Cerebellar cortex (tissue), 1 donor: ENCODE measurements around the gene CFAP161.
"Not testable (repeated sequence)": the region's sequence is repeated elsewhere in the genome, so short reads cannot be mapped to it uniquely, and the experiment has no call there.

Experiments used
- DNase-seq: peaks from one replicate; pipeline ENCODE4 v3.0.0-alpha.2; 2015; ENCODE audit warnings: low spot score

Gene CFAP161

GRCh38 chr15:81157939-81158223 lies 23.8 kb downstream of the CFAP161 start:
- no peak for DNase-seq

DNA sequence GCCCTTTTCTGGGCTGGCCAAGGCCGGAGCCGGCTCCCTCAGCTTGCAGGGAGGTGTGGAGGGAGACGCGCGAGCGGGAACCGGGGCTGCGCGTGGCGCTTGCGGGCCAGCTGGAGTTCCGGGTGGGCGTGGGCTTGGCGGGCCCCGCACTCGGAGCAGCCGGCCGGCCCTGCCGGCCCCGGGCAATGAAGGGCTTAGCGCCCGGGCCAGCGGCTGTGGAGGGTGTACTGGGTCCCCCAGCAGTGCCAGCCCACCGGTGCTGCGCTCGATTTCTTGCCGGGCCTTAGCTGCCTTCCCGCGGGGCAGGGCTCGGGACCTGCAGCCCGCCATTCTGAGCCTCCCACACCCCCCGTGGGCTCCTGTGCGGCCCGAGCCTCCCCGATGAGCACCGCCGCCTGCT lies 24.5 kb downstream of the CFAP161 start:
- DNase-seq, result not testable (repeated sequence)

DNA sequence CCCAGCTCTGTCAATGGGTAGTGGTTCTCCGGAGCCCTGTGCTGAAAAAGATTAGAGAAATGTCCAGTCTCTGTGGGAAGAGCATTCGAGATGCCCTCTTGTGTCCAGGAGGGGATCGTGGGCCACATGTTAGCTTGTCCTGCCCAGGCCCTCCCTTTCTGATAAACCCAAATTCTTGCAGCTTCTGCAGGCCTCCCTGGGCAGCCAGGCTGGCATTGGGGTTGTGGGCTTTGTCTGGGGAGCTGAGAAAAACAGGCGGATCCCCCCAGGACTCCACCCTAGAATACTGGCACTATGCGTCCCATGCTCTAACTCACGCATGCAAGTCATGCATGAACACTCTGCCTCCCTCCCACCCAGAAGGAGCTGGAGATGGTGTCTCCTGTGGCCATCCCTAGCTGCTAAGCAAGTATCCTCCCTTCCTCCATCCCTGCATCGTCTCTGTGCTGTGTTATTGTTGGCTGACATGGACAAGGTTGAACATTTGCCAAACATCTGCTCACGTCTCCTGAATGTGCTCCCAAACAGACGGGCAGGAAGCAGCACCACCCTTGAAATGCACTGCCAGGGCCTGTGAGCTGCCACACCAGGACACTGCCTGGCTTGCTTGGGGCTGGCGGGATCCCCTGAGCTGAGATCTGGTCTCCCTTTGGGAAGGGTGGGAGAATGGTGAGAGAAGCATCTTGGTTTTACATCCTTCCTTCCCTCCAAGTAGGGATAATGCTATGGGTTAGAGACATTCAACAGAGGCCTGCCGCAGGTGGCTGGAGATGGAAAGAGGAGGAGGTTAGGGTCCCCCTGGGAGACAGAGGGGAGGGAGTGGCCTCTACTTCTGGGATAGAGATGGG lies 26.5 kb downstream of the CFAP161 start:
- no peak for DNase-seq

- no peak for DNase-seq
Measured at GRCh38 chr15:81161160-81161673, 27.1 kb downstream of the CFAP161 start.

GRCh38 chr15:81161851-81162250 lies 27.8 kb downstream of the CFAP161 start:
- DNase-seq, result no peak

DNA sequence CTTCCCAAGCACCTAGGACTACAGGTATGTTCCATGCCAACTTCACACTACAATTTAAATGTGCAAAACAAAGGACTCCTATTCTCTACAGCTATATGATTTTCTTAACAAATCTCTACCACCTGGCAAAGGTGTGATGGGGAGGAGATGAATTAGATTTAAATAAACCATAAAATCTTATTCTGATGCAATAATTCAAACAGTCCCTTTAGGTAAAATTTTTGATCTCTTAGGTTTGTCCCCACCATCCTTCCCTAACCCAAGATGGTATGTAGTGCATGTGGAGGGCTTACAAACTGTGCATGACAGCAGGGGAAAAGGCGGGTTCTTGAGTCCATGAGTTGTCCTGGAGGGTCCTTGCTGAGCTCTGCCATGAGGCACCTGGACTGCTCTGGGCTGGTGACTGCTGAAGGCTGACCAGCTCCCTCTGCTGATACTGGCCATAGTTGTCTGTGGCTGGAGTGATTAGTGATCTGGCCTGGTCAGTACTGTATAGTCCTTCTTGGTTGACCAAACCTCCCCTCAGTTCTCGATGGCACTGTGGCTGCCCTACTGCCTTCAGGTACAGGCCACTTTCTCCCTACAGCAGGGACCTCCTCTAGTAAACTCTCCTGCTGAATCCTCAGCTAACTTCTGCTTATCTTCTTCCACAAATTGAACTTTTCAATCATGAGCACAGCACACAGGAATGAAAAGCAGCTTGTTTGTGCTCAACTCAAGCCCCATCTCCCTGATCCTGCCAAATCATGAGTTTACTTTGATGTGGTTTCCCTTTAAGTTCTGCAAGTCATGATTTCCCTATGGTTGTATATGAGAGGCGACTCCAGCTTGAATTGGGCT lies 30.1 kb downstream of the CFAP161 start:
- peak; percentile 23 for DNase-seq

DNA sequence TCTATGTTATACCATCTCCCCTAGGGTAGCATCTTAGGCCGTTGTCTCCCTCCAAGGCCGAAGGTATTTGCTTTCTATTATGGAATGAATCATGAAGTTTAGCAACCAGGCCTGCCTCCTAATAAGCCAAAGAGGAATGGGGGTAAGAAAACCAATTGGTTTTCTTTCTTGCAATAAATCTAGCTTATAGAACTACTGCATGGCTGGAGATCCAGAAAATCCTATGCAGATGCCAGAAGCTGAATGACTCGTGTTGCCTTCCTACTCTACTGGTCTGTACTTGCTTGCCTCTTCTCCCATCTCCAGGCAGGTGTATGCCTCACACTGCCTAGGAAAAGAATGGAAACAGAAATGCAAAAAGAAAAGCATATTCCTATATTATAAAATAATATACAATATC lies 31.5 kb downstream of the CFAP161 start:
- DNase-seq, result no peak

- DNase-seq, result no peak
Measured at GRCh38 chr15:81166636-81167305, 32.7 kb downstream of the CFAP161 start.

DNA sequence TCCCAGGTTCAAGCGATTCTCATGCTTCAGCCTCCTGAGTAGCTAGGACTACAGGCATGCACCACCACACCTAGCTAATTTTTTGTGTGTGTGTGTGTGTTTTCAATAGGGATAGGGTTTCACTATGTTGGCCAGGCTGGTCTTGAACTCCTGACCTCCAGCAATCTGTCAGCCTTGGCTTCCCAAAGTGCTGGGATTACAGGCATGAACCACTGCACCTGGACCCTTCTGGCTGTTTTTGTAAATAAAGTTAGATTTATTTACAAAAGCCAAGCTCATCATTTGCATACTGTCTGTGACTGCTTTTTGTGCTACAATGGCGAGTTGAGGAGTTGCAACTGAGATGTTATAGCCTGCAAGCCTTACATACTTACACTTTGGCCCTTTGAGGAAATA lies 34.1 kb downstream of the CFAP161 start:
- DNase-seq, result no peak

DNA sequence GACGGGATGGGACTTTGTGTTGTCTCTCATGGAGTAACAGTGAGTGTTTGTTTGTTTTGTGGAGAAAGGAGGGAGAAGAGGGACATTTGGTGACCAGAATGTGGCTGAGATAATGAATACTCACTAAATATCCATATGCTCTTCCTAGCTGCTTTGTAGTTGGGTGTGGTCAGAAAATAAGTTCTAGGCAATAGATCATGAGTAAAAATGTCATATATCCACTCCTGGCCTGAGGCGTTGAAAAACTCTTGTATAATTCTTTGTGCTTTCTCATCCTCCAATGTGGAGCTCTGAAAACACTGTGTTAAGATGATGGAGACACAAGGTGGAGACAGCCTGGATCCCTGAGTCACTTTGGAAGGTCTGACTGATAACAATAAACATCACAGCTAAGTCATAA lies 34.6 kb downstream of the CFAP161 start:
- no peak for DNase-seq

DNA sequence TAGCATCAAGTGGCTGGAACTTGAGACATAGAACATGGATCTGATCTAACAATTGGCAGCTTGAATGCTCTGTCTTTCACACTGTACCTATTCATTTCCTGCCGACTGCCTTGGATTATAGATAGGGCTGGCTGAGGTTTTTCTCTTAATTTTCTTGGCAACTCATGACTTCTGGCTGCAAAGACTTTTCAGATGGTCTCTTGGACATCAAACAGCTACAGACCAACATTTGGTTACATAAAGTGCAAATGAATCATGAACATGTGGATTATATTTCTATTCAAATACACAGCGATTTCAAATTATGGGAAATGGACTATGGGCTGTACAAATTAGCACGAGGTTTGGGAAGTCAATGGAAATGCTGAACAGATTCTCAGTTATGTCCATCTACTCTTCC lies 36.4 kb downstream of the CFAP161 start:
- DNase-seq, result no peak

- peak; percentile 60 for DNase-seq
Measured at GRCh38 chr15:81171286-81171685, 37.2 kb downstream of the CFAP161 start.

- no peak for DNase-seq
Measured at GRCh38 chr15:81174125-81174791, 40.2 kb downstream of the CFAP161 start.

DNA sequence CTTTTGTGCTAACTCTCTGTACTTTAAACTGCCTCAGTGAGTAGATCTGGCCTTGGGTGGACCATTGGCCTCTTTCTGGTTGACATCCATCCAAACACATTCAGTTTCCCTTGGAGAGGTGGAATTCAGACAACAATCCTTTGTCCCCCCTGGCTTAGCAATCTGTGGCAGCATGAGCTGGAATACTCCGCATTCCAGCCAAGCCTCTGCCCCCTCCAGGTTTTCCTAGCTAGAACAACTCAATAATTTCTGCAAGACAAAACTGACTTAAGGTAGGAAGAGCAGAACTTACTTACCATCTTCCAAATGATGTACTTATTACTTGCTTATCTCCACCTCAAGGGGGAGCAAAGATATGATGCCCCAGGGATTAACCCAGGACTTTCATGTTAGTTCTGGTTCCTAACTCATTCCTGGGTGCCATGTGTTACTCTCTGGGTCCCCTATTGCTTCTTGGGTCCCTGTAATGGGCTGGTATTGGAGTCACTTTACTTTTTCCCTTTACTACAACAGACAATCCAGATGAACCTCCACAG lies 40.8 kb downstream of the CFAP161 start:
- no peak for DNase-seq

DNA sequence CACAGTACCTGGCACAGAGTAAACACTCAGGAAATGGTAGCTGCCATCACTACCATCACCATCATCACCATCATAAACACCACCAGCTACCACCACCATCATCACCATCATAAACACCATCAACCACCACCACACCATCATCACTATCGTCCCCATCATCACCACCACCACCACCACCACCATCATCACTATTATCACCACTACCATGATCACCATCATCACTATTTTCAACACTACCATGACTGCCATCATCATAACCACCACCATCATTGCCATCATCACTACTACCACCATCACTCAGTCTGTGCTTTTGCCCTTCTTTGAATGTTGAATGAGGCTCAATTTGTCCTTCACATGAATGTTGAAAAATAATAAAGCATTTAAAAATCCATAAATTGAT lies 41.4 kb downstream of the CFAP161 start:
- no peak for DNase-seq

GRCh38 chr15:81176291-81176893 lies 42.3 kb downstream of the CFAP161 start:
- DNase-seq, result peak; percentile 67

GRCh38 chr15:81178365-81178764 lies 44.3 kb downstream of the CFAP161 start:
- DNase-seq, result no peak

DNA sequence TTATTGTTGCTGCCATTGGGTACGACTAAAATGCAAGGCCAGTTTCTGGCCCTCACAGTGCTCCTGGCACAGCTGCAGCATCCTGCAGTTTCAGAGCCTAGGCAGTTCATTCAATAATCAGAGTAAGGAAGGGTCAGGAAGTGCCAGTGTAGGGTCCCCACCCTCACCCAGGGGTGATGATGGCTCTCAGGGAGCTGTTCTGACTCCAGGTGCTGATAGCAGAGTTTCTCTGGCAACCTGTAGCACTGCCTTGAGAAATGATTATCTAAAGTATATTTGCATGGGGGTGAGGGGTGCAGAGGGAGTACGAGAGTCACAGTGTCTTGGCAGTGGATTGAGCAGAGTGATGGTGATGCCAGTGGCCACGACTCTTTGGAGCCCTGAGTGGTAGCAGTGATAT lies 47.1 kb downstream of the CFAP161 start:
- no peak for DNase-seq

DNA sequence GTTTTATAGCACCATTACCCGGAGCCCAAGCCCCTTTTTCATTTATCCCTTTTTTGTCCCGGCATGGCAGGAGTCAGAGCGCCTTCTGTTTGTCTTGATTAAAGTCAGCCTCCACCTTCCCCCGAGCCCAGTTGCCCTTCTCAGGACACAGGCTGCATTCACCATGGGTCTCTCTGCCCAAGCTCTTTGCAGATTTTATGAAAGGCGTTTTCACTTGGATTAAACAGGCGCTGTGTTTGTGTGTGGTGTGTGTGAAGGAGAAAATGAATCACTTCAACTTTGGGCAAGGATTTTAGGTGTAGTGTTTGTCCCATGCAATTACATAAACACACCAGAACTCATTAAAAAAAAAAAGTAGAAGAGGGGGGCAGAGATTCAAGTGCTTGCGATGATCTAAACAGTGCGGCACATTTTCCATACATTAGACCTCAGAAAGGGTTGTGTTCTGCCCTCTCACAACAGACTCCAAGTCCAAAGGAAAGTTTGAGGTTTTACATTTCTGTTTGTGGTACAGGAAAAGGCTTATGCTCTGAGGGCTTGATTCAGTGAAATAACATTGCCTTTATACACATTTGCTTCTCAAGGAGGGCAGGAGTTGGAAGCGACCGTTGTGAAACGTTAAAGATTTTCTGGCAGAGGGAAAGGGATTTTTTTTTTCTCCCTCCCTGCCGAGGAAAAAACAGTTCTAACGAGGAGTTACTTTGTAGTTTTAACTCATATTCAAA lies 48.1 kb downstream of the CFAP161 start:
- DNase-seq, result no peak

GRCh38 chr15:81182756-81183438 lies 48.8 kb downstream of the CFAP161 start:
- no peak for DNase-seq
